ENCODE measurements around the gene C1QTNF6.

The C1QTNF6 gene

GRCh38 chr22:37167176-37167980 is 20.7 kb downstream of the C1QTNF6 start:
- H3K27me3 ChIP-seq: no peaks in the 10 kb centered on the region
- H3K27ac ChIP-seq: no peak overlapping the region; a peak in 1 of 22 replicates
- H3K9me3 ChIP-seq (replicated peaks in 1 of 11): peaks cover 9 to 15% (median 12%) of the 10 kb centered on the region in 11 experiments; a peak in 21 of 22 replicates
- no peaks in the 10 kb centered on the region for H4K20me1 ChIP-seq
- peaks cover 21 to 59% (median 48%) of the 10 kb centered on the region in 10 experiments for H3K4me1 ChIP-seq
- H3K36me3 ChIP-seq: no peaks in the 10 kb centered on the region
- H3K4me3 ChIP-seq: no peak overlapping the region
- H3K4me2 ChIP-seq: peak overlapping the region in 10 of 11 experiments; percentile 23 to 68 (median 56); a peak in 18 of 22 replicates
- TF ChIP-seq Cebpa-rat (IDR thresholded peaks at IDR 0.05): no peak
- H3K9ac ChIP-seq: peak overlapping the region in 3 of 11 experiments; percentile 0 to 31 (median 18); a peak in 2 of 22 replicates

GRCh38 chr22:37166675-37167066 is 21.4 kb downstream of the C1QTNF6 start:
- H3K4me3 ChIP-seq: no peak overlapping the region
- H3K9ac ChIP-seq: 0 out of 22 replicates have a peak overlapping the region, but pooled peaks of 2 of the 11 experiments have one; percentile 0 to 18
- no peak for TF ChIP-seq Cebpa-rat (IDR thresholded peaks at IDR 0.05)
- H3K27ac ChIP-seq: no peak overlapping the region
- H3K27me3 ChIP-seq: no peaks in the 10 kb centered on the region
- H3K4me1 ChIP-seq: peaks cover 21 to 62% (median 52%) of the 10 kb centered on the region in 10 experiments
- no peaks in the 10 kb centered on the region for H3K36me3 ChIP-seq
- no peaks in the 10 kb centered on the region for H4K20me1 ChIP-seq
- H3K4me2 ChIP-seq: peak overlapping the region; percentile 12 to 68 (median 46); a peak in 12 of 22 replicates
- peaks cover 11 to 18% (median 14%) of the 10 kb centered on the region in 11 experiments for H3K9me3 ChIP-seq (replicated peaks in 1 of 11)

GRCh38 chr22:37165940-37166674 is 21.9 kb downstream of the C1QTNF6 start:
- no peak for TF ChIP-seq Cebpa-rat (IDR thresholded peaks at IDR 0.05)
- H3K4me3 ChIP-seq: no peak overlapping the region
- no peak overlapping the region for H3K27ac ChIP-seq
- no peaks in the 10 kb centered on the region for H3K27me3 ChIP-seq
- H3K4me1 ChIP-seq: peaks cover 21 to 62% (median 52%) of the 10 kb centered on the region in 10 experiments
- H3K9me3 ChIP-seq (replicated peaks in 1 of 11): peaks cover 16 to 24% (median 19%) of the 10 kb centered on the region in 11 experiments
- no peak overlapping the region for H3K9ac ChIP-seq
- peak overlapping the region in 3 of 11 experiments; percentile 42 to 55 (median 53); a peak in 4 of 22 replicates for H3K4me2 ChIP-seq
- H4K20me1 ChIP-seq: no peaks in the 10 kb centered on the region
- H3K36me3 ChIP-seq: no peaks in the 10 kb centered on the region

DNA sequence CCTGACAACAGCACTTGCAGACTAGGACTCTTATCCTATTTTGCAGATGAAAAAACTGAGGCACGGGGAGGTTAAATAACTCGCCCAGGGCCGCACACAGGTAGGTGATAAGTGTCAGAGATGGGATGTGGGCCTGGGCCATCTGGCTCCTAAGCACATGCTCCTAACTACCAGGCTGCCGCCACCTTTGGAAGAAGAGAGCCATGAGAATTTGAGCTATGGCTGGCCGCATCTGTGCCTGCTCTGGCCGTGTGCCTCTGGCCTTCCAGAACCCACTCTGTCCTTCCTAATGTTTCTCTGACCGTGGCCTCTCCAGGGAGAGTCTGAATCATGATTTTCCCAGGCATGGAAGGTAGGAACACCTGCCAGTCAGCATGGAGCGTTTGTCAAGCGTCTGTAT is 23.0 kb downstream of the C1QTNF6 start:
- no peak overlapping the region for H3K4me3 ChIP-seq
- H3K36me3 ChIP-seq: no peaks in the 10 kb centered on the region
- peaks cover 21 to 62% (median 52%) of the 10 kb centered on the region in 10 experiments for H3K4me1 ChIP-seq
- no peak overlapping the region for H3K27ac ChIP-seq
- no peak overlapping the region for H3K9ac ChIP-seq
- H3K9me3 ChIP-seq (replicated peaks in 1 of 11): peaks cover 17 to 27% (median 21%) of the 10 kb centered on the region in 11 experiments
- no peaks in the 10 kb centered on the region for H3K27me3 ChIP-seq
- H4K20me1 ChIP-seq: no peaks in the 10 kb centered on the region
- H3K4me2 ChIP-seq: no peak overlapping the region
- no peak for TF ChIP-seq Cebpa-rat (IDR thresholded peaks at IDR 0.05)

- Histone ChIP-seq H3K4me1 (peaks cover 21 to 62% (median 52%) of the 10 kb centered on the region in 10 experiments), H3K4me3 (no peak overlapping the region), H3K27me3 (no peaks in the 10 kb centered on the region), H3K9me3 (replicated peaks in 1 of 11) (peaks cover 15 to 25% (median 20%) of the 10 kb centered on the region in 11 experiments), H3K4me2 (peak overlapping the region in 7 of 11 experiments; percentile 15 to 73 (median 37); a peak in 7 of 22 replicates), H3K27ac (no peak overlapping the region), H4K20me1 (no peaks in the 10 kb centered on the region), H3K9ac (no peak overlapping the region), H3K36me3 (no peaks in the 10 kb centered on the region)
- TF ChIP-seq Cebpa-rat (IDR thresholded peaks at IDR 0.05): no peak
Measured at GRCh38 chr22:37164505-37164887, 23.6 kb downstream of the C1QTNF6 start.

DNA sequence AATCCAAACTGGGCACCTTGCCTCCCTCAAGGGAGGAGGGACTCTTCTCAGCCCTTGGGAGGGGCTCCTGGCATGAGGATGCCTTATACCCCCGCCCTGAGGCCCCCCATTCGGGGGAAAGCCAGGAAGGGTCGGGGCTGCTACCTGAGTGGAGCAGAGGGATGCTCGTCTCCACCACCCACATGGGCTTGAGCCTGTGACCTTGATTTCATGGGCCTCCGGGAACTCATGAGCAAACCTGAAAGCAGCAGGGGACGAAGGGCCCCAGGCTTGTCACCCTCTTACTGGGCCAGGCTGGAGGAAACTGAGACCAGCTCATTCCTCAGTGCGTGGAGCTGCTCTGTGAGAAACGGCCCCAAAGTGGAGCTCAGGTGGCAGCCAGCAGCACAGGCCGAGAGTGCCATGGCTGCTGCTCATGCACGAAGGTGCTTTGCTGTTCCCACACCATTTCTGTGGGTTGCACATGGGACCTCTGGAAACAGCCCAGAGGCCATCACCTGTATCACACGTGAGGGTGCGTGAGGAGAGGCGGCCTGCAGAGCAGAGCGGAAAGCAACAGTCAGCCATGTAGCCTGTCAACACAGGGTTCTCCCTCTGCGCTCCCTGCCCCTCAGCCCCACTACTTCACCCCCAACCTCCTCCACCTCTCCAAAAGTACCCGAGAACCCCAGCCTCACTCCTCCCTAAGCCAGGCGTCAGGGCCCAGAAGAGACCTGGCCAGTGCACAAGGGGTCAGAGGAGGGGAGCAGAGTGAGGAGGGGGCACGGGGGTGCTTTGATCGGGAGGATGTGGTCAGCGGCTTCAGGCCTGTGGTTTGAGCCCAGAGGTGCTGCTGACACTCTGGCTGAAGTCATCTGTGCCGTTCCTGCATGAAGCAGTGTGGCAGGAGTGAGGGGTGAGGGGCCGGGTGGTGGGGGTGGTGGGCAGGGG is 24.2 kb downstream of the C1QTNF6 start:
- H3K9me3 ChIP-seq (replicated peaks in 1 of 11): peaks cover 8 to 18% (median 13%) of the 10 kb centered on the region in 11 experiments; a peak in 21 of 22 replicates
- H3K36me3 ChIP-seq: no peaks in the 10 kb centered on the region
- no peaks in the 10 kb centered on the region for H4K20me1 ChIP-seq
- peak overlapping the region in 3 of 11 experiments; percentile 9 to 40 (median 35); a peak in 4 of 22 replicates for H3K9ac ChIP-seq
- peaks cover 21 to 62% (median 52%) of the 10 kb centered on the region in 10 experiments for H3K4me1 ChIP-seq
- no peaks in the 10 kb centered on the region for H3K27me3 ChIP-seq
- TF ChIP-seq Cebpa-rat (IDR thresholded peaks at IDR 0.05): no peak
- H3K4me3 ChIP-seq: no peak overlapping the region
- peak overlapping the region in 1 of 11 experiments; percentile 7; a peak in 1 of 22 replicates for H3K27ac ChIP-seq
- H3K4me2 ChIP-seq: peak overlapping the region; percentile 47 to 74 (median 63)

- no peak for TF ChIP-seq Cebpa-rat (IDR thresholded peaks at IDR 0.05)
- Histone ChIP-seq H4K20me1 (no peaks in the 10 kb centered on the region), H3K4me3 (no peak overlapping the region), H3K4me2 (peak overlapping the region; percentile 11 to 74 (median 54); a peak in 17 of 22 replicates), H3K27ac (peak overlapping the region in 1 of 11 experiments; percentile 14; a peak in 1 of 22 replicates), H3K27me3 (no peaks in the 10 kb centered on the region), H3K4me1 (peaks cover 18 to 63% (median 47%) of the 10 kb centered on the region in 10 experiments), H3K9me3 (replicated peaks in 1 of 11) (peaks cover 7 to 13% (median 10%) of the 10 kb centered on the region in 11 experiments; a peak in 21 of 22 replicates), H3K36me3 (no peaks in the 10 kb centered on the region), H3K9ac (no peak overlapping the region)
Measured at GRCh38 chr22:37163096-37163489, 25.0 kb downstream of the C1QTNF6 start.
